SU-DHL-6 (cell line): Measurements from ENCODE around the gene FAM118A.

ENCODE experiments used
- CTCF ChIP-seq: fragments of 200-600 bp; sonication (generic); IDR thresholded peaks from one replicate; pipeline ENCODE4 v1.5.1; 2017; ENCODE audit warnings: antibody characterized with exemption, mild to moderate bottlenecking, low read length, moderate library complexity; ENCODE audit not compliant: insufficient read depth, poor library complexity, severe bottlenecking
- EZH2phosphoT487 ChIP-seq: fragments of 200-600 bp; sonication (generic), shearing (Covaris generic); conservative IDR thresholded peaks from 2 replicates; pipeline ENCODE4 v1.6.1; 2018; ENCODE audit warnings: mild to moderate bottlenecking, antibody characterized with exemption, low read length, moderate library complexity, mixed read lengths

GRCh38 chr22:45317551-45318167, 7.9 kb downstream of the FAM118A start:
- TF ChIP-seq CTCF (no peak), EZH2phosphoT487 (no peak)
